ENCODE measurements around the gene CKB.
"Not testable (repeated sequence)": the region's sequence is repeated elsewhere in the genome, so short reads cannot be mapped to it uniquely, and the experiment has no call there.

CKB gene

DNA sequence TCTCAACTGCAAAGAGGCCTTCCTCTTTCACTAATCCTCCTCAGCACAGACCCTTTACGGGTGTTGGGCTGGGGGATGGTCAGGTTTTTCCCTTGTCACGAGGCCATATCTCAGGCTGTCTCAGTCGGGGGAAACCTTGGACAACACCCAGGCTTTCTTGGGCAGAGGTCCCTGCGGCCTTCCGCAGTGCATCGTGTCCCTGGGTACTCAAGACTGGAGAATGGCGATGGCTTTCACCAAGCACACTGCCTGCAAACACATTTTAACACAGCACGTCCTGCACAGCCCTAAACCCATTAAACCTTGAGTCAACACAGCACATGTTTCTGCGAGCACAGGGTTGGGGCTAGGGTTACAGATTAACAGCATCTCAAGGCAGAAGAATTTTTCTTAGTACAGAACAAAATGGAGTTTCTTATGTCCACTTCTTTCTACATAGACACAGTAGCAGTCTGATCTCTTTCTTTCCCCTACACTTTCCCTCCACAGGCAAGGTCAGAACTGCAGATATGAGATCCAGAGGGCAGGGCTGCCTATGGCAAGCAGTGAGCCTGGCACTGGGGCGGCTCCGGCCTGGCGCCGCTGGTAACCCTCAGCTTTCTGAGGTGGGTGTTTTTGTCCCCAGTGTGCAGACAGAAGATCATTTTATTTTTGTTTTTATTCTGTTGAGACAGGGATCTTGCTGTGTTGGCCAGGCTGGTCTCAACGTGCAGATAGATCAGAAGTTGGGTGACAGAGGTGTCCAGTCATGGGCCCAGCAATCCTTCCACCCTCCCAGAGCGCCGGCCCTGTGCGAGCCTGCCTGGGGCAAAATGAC is 3.0 kb upstream of the CKB start:
- DNase-seq: not testable (repeated sequence)

DNA sequence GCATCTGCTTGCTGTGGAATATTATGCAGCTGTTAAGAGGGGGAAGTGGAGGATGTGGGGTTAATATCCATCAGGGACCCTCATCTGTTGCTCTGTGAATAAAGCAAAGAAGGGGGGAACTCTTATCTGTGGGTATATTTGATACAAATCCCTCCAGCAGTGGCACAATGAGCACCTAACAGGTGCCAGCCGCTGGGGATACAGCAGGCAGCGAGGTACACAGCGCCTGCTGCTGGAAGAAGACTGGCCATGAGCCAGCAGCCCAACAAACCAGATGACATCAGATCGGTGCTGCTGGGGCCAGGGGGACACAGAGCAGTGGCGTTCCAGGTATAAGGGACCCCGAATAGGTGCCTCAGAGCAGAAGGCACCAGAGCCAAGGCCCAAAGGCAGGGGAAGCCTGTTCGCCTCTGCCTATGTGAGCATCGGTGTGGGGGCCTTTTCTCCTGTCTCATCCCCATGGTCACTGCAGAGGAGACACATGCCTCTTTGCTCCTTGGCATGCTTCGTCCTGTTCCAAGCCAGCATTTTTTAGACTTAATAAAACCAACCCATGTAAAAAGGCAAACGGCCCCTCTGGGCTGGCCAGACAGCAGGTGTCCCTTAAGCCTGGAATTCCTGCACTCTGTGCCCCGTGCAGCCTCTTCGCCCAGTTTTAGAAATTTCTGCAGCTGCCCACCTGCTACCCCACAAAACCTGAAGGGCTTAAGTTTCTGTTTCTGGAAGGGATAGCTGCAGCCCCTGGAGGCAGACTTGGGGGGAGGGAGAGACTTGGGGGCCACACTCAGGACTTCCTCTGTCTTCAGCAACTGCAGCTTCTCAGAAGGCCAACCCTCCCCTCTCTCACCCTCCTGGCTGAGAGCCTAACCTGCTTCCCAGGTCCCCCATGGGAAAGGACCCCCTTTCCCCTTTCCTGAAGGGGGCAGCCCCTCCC is 1.6 kb upstream of the CKB start:
- no peak for DNase-seq

DNA sequence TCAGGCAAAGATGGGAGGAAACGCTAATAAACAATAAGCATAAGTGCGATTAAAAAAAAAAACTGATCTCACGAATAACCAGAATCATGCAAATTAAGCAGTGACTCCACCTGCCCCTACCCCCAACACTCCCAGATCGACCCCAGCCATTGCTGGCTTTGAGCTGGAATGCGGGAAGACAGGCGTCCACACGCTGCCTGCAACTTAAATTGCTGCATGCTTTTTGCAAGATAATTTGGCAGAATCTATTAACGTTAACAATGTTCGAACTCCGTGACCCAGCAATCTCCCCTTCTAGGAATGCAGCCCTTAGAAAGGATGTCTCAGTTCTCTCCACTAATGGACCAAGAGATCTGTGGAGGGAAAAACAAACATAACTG is 935 bp upstream of the CKB start:
- no peak for DNase-seq

DNA sequence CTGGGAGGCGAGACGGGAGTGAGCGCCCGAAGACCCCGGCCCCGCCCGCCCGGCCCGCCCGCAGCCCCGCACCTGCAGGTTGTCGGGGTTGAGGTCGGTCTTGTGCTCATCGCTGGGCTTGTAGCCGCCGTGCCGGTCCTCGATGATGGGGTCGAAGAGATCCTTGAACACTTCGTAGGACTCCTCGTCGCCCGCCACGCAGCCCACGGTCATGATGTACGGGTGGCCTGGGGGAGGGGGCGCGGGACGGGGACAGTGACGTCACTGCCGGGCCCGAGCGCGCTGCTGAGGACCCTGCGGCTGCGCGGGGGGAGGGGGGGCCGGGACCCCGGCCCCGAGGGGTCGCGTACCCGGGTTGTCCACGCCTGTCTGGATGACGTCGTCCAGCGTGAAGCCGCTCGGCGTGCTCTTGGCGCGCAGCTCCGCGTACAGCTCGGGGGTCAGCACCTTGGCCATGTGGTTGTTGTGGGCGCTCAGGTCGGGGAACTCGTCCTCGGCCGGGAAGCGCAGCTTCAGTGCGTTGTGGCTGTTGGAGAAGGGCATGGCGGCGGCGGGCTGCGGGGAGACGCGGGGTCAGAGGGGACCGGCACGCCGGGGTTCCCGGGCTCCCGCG is 573 bp downstream of the CKB start:
- DNase-seq: peak; percentile 42

DNA sequence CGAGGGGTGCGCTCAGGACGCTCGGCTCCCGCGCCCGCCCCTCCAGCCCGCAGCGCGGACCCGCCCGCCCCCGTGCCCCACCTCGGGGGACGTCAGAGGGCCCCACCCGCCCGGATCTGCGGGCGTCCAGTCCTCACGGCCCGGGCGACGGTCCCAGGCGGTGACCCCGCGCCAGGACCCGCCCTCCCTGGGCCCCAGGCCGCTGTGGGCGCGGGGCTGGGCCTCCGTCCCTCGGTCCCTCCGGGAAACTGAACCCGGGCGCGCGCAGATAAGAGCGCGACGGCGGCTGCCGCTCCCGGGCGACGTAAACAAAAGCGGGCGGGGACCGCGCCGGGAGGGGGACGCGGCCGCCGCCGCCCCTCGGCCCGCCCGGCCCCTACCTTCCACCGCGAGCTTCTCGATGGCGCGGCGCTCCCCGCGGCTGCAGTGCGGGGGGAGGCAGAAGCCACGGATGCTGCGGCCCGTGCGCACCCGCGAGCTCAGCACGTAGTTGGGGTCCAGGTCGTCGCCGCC is 1.1 kb downstream of the CKB start:
- DNase-seq: no peak

DNA sequence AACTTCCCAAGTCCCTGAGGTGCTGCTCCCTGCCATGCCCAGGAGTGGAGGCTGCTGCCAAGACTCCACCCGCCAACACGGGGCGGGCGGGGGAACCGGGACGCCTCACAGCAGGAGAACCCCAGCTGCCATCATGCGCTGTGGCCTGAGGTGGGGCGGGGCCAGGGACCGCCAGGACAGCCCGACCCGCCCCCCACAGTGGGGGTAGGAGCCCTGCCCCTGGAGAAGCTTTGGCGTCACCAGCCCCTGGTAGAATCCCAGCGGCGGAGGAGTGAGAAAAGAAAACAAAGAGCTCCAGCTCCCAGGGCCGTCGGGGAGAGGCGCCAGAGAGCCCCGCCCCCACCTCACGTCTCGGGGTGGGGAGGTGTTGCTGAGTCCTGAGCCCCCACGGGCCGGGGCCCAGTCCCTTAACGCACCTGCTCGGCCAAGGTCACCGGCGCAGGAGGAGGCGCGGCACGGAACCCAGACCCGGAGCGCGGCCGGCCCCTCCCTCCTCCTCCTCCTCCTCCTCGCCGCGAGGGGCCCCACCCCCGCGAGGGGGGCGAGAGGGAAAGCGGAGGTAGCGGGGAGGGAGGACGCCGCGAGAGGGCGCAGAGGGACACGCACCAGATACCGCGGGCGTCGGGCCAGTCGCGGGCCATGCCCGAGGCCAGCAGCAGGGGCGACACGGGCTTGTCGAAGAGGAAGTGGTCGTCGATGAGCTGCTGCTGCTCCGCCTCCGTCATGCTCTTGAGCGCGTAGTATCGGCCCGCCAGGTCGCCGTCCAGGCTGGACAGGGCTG is 1.8 kb downstream of the CKB start:
- DNase-seq: peak; percentile 83

DNA sequence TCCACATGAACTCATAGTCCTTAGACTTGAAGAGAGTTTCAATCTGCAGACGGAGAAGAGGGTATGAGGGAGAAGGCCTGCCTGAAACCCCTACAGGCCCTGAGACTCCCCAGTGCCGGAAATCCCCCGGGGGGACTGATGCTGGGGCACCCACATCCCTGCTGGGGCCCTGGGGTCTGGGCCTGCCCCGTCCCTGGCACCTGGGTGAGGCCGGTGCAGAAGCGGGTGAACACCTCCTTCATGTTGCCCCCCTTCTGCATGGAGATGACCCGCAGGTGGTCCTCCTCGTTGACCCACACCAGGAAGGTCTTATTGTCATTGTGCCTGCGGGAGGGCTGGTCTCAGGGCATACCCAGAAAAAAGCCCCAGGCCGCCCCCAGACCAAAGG is 2.4 kb downstream of the CKB start:
- no peak for DNase-seq

DNA sequence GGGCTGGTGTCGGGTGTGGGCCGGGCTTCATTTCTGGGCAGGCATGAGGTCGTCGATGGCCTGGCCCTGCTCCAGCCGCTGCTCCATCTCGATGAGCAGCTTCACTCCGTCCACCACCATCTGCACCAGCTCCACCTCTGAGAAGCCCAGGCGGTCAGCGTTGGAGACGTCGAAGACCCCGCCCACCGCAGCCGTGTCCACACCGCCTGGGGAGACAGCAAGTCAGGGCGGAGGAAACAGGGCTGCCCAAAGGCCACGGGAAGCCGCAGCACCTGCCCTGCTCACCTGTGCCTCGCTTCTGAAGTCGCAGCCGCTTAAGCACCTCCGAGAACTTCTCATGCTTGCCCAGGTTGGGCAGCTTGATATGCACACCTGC is 2.8 kb downstream of the CKB start:
- DNase-seq: no peak

DNA sequence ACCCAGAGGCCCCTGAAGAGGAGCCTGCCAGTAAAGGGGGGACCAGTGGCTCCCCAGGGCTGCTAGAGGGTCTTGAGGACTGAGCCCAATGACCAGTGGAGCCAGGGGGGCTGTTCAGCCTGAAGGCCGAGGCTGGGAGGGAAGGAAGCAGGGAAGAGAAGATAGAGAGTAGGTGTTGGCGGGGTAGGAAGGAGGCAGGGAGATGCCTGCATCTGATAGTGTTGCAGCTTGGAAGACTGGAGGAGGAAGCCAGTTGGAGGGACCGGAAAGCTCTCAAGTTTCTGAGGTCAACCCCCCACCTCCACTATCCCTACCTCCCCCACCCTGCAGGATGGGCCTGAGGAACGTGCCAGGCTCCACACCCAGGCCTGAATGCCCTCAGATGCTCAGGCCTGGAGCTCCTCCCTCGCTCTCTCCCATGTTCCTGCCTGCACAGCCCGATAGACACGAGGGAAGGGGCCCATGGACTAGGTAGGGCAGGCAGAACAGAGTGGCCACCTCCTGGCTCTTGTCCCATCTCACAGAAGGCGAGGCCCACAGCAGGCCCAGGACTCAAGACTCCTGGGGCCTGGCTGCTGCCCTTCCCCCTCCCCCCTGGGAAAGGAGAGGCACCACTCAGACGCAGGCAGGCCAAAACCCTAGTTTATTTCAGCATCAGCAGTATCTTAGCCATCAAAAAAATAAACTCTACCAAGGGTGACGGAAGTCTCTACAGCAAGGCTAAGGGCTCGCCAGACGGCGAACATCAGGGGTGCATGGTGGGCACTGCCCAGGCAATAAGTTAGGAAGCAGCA is 3.4 kb downstream of the CKB start:
- DNase-seq: no peak

DNA sequence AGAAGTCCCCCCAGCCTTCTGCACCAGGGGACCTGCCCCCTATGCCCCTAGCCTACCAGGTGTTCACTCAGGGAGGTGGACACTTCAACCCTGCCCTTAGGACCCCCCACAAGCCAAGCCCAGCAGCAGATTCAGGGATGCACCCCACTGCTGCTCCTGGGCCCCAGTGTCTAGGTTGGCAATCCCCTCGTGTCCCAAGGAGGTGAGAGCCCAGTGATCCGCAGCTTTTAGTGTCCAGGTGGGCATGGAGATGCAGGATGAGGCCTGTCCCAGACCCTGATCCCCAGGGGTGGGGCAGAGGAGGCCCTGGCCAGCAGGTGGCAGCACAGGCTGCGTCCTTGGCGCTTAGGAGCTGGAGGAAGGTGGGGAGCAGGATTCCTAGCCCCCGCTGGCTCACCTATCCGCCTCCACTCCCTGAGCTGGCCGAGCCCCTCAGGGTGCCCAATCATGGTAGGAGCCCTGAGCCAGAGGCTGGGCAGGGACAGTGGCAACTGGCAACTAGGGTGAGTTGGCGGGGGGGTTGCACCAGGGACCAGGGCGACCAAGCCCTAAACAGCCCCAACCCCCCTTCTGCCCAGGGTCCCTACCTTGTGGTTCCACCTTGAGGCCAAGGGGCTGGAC is 4.1 kb downstream of the CKB start:
- peak; percentile 30 for DNase-seq

DNA sequence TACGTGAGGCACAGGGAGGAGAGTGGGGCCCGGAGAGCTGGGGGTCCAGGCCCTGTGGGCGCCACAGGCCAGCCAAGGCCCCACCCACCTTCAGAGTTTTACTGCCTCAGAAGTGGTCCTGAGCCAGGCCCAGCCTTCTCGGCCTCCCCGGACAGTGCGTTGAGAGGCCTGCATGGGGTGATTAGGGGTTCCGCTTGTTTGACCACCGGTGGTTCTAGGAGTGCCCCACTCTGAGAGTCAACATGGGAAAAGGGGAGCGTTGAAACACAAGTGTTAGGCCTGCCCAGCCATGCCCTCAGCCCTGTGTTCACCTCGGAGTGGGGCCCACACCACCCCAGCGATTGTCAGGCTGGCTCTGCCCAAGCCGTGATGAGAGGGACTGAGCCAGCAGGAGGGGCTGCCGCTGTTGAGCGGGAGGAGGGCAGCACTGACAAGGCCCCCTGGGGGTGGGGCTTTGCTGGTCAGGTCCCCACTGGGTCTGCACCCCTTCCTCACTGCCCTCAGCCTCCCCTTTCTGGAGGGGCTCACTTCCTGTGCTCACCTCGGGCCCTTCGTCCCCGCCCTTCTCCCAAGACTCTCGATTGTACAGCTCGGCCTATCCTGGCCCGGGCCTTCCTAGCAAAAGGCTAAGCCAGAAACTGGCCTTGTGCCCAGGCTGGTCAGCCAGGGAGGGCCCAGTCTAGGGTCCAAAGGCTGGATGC is 4.8 kb downstream of the CKB start:
- DNase-seq: no peak

DNA sequence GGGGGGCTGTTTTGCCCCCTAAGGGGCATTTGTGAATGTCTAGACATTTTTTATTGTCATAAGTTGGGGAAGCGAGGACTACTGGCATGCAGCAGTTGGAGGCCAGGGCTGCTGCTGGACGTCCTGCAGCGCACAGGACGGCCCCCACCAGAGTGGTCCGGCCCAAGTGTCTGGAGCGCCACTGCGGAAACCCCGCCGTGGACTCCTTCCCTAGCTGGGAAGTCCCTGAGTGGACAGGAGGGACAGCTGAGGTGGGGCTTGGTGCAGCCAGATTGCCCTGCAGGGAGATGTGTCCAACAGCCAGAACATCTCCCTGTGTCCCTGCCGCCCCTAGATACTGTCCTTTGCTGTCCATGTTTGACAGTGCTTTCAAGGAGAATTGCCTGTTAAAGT is 5.5 kb downstream of the CKB start:
- no peak for DNase-seq

DNA sequence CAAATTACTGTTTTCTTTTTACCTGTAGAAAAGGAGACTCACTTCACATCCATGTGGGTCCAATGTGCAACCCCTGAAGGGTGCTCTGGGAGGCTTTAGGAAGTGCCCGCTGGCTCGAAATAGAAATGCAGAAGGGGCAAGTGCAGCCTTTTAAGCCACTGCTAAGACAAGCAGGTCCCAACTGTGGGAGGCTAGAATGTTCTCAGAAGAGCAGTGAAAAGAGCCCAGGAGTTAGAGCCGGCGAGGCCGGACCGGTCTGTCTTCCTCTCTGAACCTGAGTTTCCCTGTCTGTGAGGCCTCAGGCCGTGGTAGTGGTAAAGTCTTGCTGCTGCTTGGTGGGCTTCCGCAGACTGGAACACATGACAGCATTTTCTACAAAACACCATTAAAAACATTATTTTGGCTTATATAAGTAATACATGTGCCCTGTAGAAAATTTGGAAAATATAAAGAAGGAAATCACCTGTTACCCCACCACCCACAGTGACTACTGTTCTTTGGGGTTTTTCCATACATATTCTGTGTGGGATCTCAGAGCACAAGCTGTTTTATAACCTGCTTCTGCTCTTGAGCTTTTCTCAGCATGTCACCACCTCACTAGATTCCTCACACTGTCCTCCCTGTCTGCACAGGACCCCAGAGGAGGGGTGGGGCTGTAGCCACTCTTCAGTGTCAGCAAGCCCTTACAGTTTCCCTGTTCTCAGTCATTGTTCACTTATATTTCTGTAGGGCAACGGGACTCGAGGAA is 6.0 kb downstream of the CKB start:
- DNase-seq: no peak

DNA sequence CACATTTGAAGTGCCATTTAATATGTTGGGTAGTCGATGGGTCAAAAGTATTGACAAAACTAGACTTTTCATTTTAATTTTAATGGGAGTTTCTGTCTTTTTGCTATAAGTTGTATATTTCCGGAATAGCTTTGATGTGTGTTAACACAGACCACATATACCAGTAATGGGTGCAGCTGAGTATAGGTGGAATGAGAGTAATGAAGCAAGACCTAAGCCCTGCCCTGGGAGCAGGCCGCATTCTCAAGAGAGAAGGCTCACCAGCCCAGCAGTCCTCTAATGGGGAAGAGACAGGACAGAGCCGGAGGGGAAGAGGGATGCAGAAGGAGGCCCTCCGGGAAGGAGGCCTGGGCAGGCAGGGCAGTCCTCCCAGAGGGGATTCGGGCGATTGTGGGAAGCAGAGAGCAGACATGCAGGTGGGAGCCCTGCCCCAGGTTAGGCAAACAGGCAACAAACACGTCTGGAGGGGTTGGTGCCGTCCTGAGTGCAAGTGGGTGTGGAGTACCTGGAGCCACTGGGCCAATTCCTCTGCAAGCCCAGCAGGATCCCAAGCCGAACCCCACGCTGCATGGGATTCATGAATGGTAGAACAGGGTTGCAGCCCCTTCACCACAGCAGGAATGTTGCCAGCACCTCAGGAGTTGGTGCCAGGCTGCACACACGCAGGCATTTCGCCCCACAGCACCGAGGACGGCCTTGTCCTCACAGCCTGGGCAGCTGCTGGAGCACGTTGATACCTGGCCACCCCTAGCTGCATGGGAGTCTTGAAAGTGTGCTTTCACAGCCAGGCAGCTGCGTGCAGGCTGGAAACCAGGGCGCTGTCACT is 7.8 kb downstream of the CKB start:
- DNase-seq: no peak

DNA sequence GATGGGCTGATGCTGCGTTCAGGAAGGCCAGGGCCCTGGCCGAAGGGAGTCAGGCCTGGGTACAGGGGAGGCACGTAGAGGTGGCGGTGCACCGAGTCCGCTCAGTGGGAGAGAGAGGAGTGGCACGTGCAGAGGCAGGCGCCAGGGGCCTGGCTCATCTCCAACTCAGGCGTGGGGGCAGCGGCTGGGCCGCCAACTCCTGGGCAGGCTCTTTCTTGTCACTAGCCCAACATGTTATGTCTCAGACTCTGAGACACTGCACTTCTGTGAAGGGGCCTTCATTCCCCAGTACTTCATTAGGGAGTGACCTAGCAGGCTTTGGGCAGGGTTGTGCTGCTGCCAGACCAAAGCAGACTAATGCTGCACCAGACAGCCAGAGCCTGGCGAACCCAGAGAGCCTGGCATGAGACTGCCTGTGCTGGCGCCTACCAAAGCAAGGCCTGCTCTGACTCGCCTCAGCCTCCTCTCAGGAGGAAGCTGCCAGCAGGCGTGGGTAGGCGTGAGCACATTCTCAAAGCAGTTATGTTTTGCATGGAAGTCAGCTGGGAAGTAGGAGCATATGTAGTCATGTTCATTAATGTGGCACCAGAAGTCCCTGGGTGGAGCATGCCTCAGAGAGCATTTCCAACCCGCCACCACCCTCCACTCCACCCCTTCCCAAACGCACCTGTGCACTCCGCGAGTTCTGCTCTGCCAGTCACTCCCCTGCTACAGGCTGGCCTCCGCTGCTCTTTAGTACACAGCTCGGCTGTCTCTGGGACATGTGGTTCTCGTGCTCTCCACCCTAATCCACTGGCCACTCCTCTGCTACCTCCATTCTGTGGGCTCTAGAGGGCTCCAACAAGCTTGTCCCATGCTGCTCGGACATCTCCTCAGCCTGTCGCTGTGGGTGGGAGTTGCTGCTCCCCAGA is 9.7 kb downstream of the CKB start:
- peak; percentile 94 for DNase-seq

DNA sequence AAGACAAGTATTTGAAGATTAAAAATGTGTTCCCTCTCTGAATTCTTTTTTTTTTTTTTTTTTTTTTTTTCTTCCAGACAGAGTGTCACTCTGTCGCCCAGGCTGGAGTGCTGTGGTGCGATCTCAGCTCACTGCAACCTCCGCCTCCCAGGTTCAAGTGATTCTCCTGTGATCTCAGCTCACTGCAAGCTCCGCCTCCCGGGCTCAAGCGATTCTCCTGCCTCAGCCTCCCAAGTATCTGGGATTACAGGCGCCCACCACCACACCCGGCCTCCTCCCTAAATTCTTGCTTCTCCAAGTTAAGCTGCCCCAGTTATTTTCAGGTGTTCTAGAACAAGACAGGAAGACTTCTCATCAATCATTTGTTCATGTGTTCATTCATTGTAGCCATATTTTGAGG is 10.4 kb downstream of the CKB start:
- DNase-seq: not testable (repeated sequence)

DNA sequence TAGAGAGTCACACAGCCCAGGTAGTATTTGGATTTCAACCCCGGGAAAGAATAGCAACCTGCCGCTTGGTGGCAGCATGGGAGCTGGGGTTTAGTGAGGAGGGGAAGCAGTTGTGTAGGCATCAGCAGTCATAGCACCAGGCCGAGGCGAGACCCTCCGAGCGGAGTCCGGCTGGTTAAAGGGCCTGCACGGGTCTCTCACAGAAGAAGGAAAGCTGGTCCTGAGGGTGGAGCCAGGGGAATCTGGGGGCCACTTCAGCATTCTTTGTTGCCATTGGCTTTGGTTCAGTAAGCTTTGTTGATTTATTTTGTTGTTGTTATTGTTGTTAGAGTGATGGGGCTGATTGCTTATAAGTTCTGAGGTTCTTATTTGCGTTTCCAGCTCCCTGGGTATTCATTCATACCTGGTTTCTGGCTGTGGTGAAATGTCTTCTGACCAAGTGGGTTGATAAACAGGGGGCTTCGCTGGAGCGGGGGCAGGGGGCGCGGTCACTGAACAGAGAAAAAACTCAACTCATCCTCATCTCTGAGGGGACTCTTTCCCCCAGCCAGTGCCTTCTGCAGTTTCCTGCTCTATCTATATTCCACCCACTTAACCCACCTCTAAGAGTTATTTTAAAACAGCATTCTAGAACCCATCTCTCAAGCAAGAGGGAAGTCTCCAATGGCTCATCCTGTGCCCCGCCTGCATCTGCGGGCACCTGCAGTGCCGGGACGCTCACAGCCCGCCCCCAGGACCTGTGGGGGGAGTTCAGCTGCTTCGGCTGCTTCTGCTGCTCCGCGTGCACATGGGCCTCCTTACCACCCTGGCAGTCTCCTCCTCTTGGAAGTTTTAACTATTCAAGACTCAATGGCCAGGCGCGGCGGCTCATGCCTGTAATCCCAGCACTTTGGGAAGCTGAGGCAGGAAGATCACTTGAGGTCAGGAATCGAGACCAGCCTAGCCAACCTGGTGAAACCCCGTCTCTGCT is 11.6 kb downstream of the CKB start:
- no peak for DNase-seq
